HG03108 (cell line): Measurements from ENCODE around the gene CORO2B.
"Not testable (repeated sequence)": the region's sequence is repeated elsewhere in the genome, so short reads cannot be mapped to it uniquely, and the experiment has no call there.

Experiments
- ATAC-seq: cut with Tn5 transposase; IDR thresholded peaks from one replicate; pipeline ENCODE4 v1.9.1; 2021; ENCODE audit warnings: moderate library complexity; ENCODE audit not compliant: unreplicated experiment

CORO2B gene

GRCh38 chr15:68643216-68643830 is 64.5 kb downstream of the CORO2B start:
- no peak for ATAC-seq

DNA sequence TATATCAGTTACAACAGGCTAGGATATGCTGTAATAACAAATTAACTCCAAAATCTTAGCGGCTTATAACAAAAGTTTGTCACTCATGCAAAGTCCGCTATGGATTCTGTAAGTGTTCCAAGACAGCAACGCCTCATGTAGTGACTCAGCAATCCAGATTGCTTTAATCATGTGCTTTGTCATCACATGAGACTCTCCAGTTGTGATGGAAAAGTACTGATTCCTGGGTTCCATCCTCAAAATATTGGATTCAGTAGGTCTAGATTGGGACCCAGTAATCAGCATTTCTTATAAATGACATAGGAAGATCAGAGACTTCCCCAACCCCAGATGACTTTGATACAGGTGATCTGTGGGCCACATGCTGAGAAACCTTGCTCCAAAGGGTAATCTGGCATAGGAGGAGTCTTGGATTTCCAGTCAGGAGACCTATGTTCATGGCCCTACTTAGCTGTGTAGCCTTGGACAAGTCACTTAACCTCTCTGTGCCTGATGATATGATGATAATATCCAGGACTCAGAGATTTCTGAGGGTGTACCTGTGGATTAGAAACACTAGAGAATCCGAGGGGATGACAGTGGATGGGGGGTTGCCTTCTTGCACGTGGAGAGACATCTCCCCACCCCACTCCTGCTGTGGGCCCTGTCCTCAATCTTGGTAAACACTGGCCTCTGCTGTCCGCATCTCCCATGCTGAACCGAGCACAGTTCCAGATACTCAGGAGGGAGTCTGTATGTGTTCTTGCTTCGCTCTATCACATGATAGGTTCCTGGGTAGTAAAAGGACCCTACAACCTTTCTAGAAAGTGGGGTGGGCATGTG is 65.5 kb downstream of the CORO2B start:
- no peak for ATAC-seq

DNA sequence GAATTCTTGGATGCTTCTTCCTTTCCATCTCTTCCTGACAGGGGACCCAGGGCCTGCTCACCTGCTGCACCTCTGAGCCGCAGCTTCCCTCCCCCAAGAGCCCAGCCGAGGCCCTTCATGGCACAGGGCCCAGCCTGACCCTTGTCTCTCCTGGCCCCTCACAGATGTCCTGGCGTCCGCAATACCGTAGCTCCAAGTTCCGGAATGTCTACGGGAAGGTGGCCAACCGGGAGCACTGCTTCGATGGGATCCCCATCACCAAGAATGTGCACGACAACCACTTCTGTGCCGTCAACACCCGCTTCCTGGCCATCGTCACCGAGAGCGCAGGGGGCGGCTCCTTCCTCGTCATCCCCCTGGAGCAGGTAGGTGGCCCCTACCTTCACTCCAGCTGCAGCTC is 66.2 kb downstream of the CORO2B start:
- ATAC-seq, result no peak

DNA sequence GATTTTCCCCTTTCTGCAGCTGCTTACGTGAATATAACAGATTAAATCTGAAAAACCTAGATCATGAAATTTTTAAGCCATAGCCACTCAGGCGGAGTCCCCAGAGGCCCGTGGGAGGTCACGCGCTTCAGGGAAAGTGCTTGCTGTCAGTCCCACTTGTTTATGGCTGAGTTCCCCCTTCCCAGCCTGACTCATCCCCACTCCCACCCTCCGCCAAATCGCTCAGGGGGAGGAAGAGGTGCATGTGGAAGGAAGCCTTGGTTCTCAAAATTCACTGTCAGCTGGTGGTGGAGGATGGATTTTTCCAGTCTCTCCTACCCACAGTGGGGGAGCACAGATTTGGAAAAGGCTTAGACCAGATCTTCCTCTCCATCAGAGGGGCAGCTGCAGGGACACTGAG is 67.4 kb downstream of the CORO2B start:
- ATAC-seq, result no peak

GRCh38 chr15:68646696-68647095 is 67.9 kb downstream of the CORO2B start:
- no peak for ATAC-seq

DNA sequence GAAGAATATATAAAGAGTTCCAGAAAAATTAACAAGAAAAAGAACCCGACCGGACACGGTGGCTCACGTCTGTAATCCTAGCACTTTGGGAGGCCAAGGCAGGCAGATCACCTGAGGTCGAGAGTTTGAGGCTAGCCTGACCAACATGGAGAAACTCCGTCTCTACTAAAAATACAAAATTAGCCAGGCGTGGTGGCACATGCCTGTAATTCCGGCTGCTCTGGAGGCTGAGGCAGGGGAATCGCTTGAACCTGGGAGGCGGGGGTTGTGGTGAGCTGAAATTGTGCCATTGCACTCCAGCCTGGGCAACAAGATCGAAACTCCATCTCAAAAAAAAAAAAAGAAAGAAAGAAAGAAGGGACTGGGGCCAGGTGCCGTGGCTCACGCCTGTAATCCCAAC is 68.6 kb downstream of the CORO2B start:
- ATAC-seq, result not testable (repeated sequence)

DNA sequence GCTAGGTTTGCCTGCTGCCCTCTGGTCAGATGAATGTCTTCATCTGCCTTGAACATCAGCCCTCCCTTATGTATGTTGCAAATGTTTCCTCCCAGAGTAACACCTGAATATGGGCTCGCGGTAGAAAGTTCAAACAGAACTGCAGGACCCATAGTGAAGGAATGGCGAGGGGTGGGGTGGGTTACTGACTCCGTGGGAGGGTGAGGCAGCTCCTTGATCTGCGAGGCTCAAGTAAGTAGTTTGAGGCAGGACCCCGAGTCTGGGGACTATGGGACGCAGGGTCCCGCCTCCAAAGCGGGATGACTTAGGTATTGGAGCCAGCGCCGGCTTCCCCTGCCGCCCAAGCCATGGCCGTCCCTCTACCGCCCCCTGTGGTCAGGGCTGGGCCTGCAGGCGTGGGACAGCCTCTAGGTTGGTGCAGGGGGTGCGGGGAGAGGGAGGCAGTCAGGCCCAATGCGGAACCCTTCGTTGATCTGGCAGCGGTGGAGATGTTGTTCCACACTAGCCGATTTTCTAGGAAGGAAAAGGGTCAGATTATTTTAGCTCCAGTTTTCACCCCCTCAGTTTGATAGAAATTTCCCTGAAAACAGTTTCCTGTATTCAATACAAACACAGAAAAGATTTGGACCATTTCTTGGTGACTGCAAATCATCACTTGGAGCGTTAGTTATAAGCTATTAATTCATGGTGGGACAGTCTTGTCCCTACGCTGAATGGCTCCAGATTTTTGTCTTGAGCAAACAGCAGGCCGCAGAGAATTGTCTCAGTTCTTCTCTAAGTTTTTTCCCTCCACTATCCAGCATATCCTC is 72.3 kb downstream of the CORO2B start:
- no peak for ATAC-seq

- no peak for ATAC-seq
Observed at GRCh38 chr15:68651916-68652525, 73.2 kb downstream of the CORO2B start.

DNA sequence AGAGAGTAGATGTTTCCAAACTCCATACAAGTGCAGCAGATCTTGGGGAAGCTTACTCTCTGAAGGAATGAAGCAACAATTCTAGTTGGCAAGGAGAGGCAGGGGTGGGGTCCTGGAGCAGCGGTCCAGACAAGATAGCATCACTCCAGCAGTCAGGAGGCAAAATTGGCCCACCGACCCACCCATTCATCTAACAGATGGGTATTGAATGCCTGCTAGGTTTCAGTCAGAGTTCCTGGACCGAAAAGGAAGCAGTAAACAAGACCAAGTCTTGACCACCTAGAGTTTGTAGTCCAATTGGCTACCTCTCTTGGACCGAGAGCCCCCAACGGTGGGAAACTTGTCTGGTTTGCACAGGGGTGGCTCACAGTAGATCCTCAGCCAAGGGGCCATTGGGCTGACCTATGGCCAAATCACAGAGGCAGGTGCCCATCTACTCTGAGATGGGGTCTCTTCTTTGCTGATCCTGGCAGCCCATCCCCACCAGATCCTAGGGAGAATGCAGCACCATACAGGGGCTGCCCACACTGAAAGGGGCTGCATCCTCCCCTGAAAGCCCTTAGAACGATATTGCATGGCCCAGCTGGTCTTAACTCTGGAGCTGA is 74.3 kb downstream of the CORO2B start:
- ATAC-seq, result no peak

GRCh38 chr15:68653801-68654200 is 75.0 kb downstream of the CORO2B start:
- no peak for ATAC-seq

DNA sequence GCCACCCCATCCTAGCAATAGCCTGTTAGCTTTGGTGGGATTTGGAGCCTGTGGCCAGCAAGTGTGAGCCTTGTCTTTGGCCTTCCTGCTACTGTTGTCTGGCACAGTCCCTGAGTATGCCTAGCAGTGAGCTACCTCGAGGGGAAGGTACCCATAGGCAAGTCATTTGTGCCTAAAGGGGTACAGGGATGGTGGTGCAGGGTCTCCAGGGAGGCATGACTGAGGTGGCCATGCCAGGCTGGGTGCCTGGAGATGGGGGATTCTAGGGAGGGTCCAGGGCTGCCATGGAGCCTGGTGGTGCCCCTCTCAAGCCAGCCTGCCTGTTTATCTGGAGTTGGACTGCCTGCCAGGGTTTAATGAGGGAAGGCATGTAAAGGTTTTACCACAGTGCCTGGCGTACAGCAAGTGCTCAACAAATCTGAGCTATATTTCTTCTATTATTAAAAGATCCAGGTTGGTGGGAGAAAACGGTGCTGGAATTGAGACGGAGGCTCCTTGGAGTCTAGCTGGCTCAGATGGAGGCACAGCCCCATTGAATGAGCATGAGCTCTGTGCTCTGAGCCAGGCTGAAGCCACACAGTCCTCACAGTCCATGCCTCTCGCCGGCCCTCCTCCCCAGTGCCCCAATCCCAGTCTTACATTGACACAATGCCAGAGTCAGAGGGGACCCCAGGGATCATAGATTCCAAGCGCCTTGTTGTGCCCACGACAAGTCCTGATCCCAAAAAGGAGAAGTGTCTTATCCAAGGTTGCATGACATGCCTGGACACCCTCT is 76.2 kb downstream of the CORO2B start:
- ATAC-seq, result no peak

GRCh38 chr15:68655686-68656437 is 77.1 kb downstream of the CORO2B start:
- no peak for ATAC-seq

DNA sequence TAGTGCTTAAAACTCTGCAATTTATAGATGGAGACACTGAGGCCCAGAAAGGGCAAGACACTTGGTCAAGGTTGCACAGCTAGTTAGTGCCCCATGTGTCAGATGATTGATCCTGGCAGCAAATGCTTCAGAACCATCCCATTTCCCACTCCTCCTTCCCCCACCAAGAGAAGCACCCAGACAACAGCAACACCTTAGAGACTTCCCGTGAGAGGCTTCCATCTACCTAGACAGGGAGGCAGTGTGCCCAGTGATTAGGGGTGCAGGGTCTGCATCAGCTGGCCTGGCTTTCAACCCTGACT is 77.6 kb downstream of the CORO2B start:
- ATAC-seq, result no peak

DNA sequence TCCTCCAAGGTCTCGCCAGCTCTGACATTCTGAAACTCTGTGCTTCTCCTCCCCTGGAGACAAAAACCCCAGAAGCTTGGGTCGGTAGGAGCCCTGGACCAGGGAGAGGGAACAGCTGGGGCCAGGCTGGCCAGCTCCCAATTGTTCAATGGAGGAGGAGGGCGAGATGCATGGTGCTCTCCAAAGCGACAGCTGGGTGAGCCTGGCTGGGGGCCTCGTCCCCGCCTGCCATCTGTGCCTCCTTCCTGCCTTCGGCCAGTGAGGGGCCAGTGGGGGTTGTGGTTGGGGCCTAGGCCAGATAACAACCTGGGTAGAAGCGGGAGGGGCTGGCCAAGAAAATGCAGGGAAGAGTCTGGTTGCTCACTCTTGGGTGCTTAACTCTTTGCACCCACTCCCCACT is 79.4 kb downstream of the CORO2B start:
- no peak for ATAC-seq

GRCh38 chr15:68658641-68659358 is 80.0 kb downstream of the CORO2B start:
- no peak for ATAC-seq

GRCh38 chr15:68663526-68663925 is 84.7 kb downstream of the CORO2B start:
- ATAC-seq, result no peak

GRCh38 chr15:68666120-68666811 is 87.5 kb downstream of the CORO2B start:
- ATAC-seq, result no peak

GRCh38 chr15:68666812-68667450 is 88.1 kb downstream of the CORO2B start:
- no peak for ATAC-seq
